GM18868 (cell line): Measurements from ENCODE around the gene TNIK.

ENCODE experiments used
- ATAC-seq: cut with Tn5 transposase; IDR thresholded peaks from one replicate; pipeline ENCODE4 v1.9.1; 2021; ENCODE audit warnings: mild to moderate bottlenecking, moderate library complexity; ENCODE audit not compliant: unreplicated experiment

Gene TNIK

GRCh38 chr3:171018156-171018935 is 441.9 kb downstream of the TNIK start:
- ATAC-seq = no peak

- ATAC-seq = no peak
These were observed 446.1 kb downstream of the TNIK start for GRCh38 chr3:171013822-171014748.

- ATAC-seq = no peak
These were observed 448.3 kb downstream of the TNIK start for GRCh38 chr3:171011873-171012336.
